Ovary (tissue), 3 donors: ENCODE results near the gene LEF1.

Experiments used
- CTCF ChIP-seq, 3 donors: fragments of 450-650 bp in 2 of 3; fragments of 200-600 bp in 1 of 3; IDR thresholded peaks; one replicate each; pipeline versions ENCODE4 v1.5.1 to v1.8.0; 2016 to 2022; ENCODE audit warnings: antibody characterized with exemption in 3 of 3, mild to moderate bottlenecking in 1 of 3
- EP300 ChIP-seq: sonication (generic); formaldehyde crosslinking; IDR thresholded peaks from one replicate; pipeline ENCODE4 v1.6.1; 2017; ENCODE audit warnings: antibody characterized with exemption
- POLR2A ChIP-seq: fragments of 450-650 bp; IDR thresholded peaks from one replicate; pipeline ENCODE4 v1.6.1; 2017; ENCODE audit warnings: antibody characterized with exemption, mild to moderate bottlenecking, moderate library complexity
- donor health status: DM: no; HTN: no; CAD: no.

DNA sequence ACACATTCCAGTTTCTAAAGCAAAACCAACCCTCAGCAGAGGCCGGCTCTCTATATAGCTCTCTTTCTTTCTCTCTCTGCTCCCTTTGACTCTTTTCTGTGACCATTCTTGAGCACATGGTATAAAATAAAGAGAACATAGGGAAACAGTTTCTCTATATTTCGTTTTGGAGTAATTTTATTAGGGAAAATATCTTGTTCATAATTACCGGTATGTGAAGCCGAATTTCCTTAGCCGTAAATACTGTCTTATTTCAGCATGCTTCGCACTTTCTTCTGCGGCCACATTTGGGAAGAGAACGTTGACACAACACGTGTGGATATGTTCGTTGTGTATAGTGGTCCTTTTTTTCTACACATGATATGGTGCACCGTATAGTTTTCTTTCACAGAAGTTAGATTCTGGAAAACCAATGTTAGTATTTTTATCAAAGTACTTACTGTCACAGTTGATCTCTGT, 4.9 kb upstream of the LEF1 start:
- TF ChIP-seq EP300 (no peak), CTCF (IDR thresholded peaks at IDR 0.05) (no peak), POLR2A (no peak)
